Measurements from ENCODE around the gene CEP57. TPM values are rescaled to one million over a fixed set of nuclear protein-coding genes. Genes with fewer than 3 reads are reported as not detected.

CEP57 gene
- total RNA-seq, 4 donors from 2014 or later, result 18.6 to 30.1 (median 23.8) TPM

DNA sequence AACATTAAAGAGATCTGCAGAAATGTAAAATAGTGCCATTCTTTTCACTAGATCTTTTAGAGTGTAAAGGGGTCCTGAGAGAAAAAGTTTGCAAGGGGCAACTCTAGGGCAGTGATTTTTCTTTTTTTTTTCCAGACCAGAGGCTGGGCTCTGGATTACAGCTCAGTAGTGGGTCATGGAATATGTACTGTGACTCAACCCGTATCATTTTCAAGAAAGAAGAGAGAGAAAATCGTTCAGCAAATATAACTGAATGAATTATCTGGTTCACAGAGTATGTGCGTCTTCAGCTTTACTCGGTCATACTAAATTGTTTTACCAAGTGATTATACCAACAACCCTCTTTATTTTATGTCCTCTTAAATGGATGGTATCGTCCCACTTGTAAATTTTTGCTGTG, 3.8 kb downstream of the CEP57 start:
- 84 to 90% methylated on average over 5 of the region's 5 CpGs for WGBS, 2 donors

GRCh38 chr11:95795627-95796295, 5.5 kb downstream of the CEP57 start:
- Histone ChIP-seq H3K36me3 (peaks cover 0 to 18% (median 0%) of the 10 kb centered on the region in 3 donors), H3K9me3 (no peaks in the 10 kb centered on the region), H3K27ac (no peak overlapping the region), H3K4me3 (no peak overlapping the region), H3K27me3 (no peaks in the 10 kb centered on the region), H3K4me1 (peaks cover 0 to 17% (median 6%) of the 10 kb centered on the region in 3 donors)
- TF ChIP-seq CTCF (IDR thresholded peaks at IDR 0.05) (no peak), POLR2A (IDR thresholded peaks at IDR 0.05) (no peak)
- 93% methylated on average over 3 of the region's 3 CpGs for WGBS, 2 donors
- no peak for DNase-seq
- intact Hi-C loops (cut with DNase I), result no loop called here

More for the DNA sequence above, 3.8 kb downstream of the CEP57 start:
- Histone ChIP-seq H3K4me1 (peaks cover 0 to 17% (median 6%) of the 10 kb centered on the region in 3 donors), H3K36me3 (peaks cover 0 to 1% (median 0%) of the 10 kb centered on the region in 3 donors), H3K27me3 (no peaks in the 10 kb centered on the region), H3K27ac (no peak overlapping the region), H3K9me3 (no peaks in the 10 kb centered on the region), H3K4me3 (no peak overlapping the region)
- intact Hi-C loops (cut with DNase I), result no loop called here
- TF ChIP-seq POLR2A (IDR thresholded peaks at IDR 0.05), result no peak
- TF ChIP-seq CTCF (IDR thresholded peaks at IDR 0.05), result no peak
- no peak for DNase-seq

DNA sequence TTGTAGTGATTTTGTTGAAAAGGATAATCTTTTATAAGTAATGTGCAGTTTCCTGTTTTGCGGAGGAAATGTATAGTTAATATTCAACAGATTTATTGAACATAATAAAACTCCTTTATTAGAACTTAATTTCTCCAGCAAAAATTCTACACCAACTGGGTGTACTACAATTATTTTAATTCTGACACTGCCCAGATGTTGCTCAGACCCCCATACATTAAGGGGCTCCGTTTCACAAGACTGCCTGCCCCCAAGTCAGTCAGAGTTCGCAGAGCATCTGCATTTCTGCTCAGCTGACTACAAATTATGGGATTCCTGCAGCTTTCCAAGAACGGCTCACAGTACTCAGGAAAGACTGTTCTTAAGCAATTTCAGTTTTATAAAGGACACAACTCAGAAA, 6.2 kb downstream of the CEP57 start:
- TF ChIP-seq POLR2A (IDR thresholded peaks at IDR 0.05), result no peak
- TF ChIP-seq CTCF (IDR thresholded peaks at IDR 0.05), result no peak
- H3K36me3 ChIP-seq, result peaks cover 0 to 24% (median 0%) of the 10 kb centered on the region in 3 donors
- no peaks in the 10 kb centered on the region for H3K27me3 ChIP-seq
- H3K4me1 ChIP-seq, result peaks cover 0 to 12% (median 2%) of the 10 kb centered on the region in 3 donors
- intact Hi-C loops (cut with DNase I), result no loop called here
- H3K4me3 ChIP-seq, result no peak overlapping the region
- no peaks in the 10 kb centered on the region for H3K9me3 ChIP-seq
- no peak for DNase-seq
- no peak overlapping the region for H3K27ac ChIP-seq
- WGBS, 2 donors, result 92 to 94% methylated on average over 4 of the region's 4 CpGs

GRCh38 chr11:95799546-95799945, 9.2 kb downstream of the CEP57 start:
- intact Hi-C loops (cut with DNase I), result no loop called here
- WGBS, 2 donors, result 86 to 92% methylated on average over 1 of the region's 1 CpG
- H3K36me3 ChIP-seq, result peaks cover 0 to 40% (median 0%) of the 10 kb centered on the region in 3 donors
- H3K27me3 ChIP-seq, result no peaks in the 10 kb centered on the region
- DNase-seq, result no peak
- TF ChIP-seq CTCF (IDR thresholded peaks at IDR 0.05) (no peak), POLR2A (IDR thresholded peaks at IDR 0.05) (no peak)
- no peaks in the 10 kb centered on the region for H3K9me3 ChIP-seq
- no peak overlapping the region for H3K27ac ChIP-seq
- H3K4me1 ChIP-seq, result no peaks in the 10 kb centered on the region
- H3K4me3 ChIP-seq, result no peak overlapping the region

- Histone ChIP-seq H3K27ac (no peak overlapping the region), H3K9me3 (no peaks in the 10 kb centered on the region), H3K4me1 (no peaks in the 10 kb centered on the region), H3K27me3 (no peaks in the 10 kb centered on the region), H3K4me3 (no peak overlapping the region), H3K36me3 (peaks cover 0 to 45% (median 0%) of the 10 kb centered on the region in 3 donors)
- no peak for DNase-seq
- TF ChIP-seq POLR2A (IDR thresholded peaks at IDR 0.05) (no peak), CTCF (IDR thresholded peaks at IDR 0.05) (no peak)
- WGBS, 2 donors, result 77 to 90% methylated on average over 11 to 12 of the region's 12 CpGs
- intact Hi-C loops (cut with DNase I), result no loop called here
Observed at GRCh38 chr11:95800438-95800837, 10.1 kb downstream of the CEP57 start.

All from esophagus squamous epithelium (tissue), 5 donors.